Small intestine (tissue), 7 donors: ENCODE results near the gene KBTBD13. TPM values are rescaled to one million over a fixed set of nuclear protein-coding genes. Genes with fewer than 3 reads are reported as not detected.
A peak's percentile ranks its signal among the peaks of the same experiment; 100 is the strongest.
"Not testable (repeated sequence)": the region's sequence is repeated elsewhere in the genome, so short reads cannot be mapped to it uniquely, and the experiment has no call there.

Experiments used
- DNase-seq, 2 donors: peaks; one replicate each; pipeline versions ENCODE4 v3.0.0 to v3.0.0-alpha.2; 2013
- FAIRE-seq: peaks from 2 replicates; lab custom pipeline; 2012; peaks lifted over from hg19 to GRCh38; lab: Jason Lieb, UNC
- H3K27ac ChIP-seq, 3 donors: one replicate each; pipeline ENCODE4 v1.5.1; 2013; ENCODE audit warnings: low read length in 2 of 3, mild to moderate bottlenecking in 2 of 3, control low read depth in 1 of 3, inconsistent platforms in 1 of 3, low read depth in 1 of 3, moderate library complexity in 1 of 3
- H3K27me3 ChIP-seq, 3 donors: one replicate each; pipeline ENCODE4 v1.6.1; 2013; ENCODE audit warnings: low read length in 3 of 3, inconsistent platforms in 1 of 3; ENCODE audit not compliant: control insufficient read depth in 3 of 3, insufficient read depth in 3 of 3
- H3K36me3 ChIP-seq, 3 donors: one replicate each; pipeline ENCODE4 v1.6.1; 2013; ENCODE audit warnings: low read length in 3 of 3, inconsistent platforms in 1 of 3, low read depth in 1 of 3, mild to moderate bottlenecking in 1 of 3, moderate library complexity in 1 of 3; ENCODE audit not compliant: control insufficient read depth in 3 of 3, insufficient read depth in 2 of 3
- H3K4me1 ChIP-seq, 3 donors: one replicate each; pipeline ENCODE4 v1.6.1; 2013; ENCODE audit warnings: low read length in 2 of 3, inconsistent platforms in 1 of 3, low read depth in 1 of 3, mild to moderate bottlenecking in 1 of 3, moderate library complexity in 1 of 3; ENCODE audit not compliant: control insufficient read depth in 3 of 3, insufficient read depth in 2 of 3
- H3K4me3 ChIP-seq, 3 donors: one replicate each; pipeline ENCODE4 v1.5.1; 2013; ENCODE audit warnings: low read length in 3 of 3, control low read depth in 1 of 3, inconsistent platforms in 1 of 3, low read depth in 1 of 3, mild to moderate bottlenecking in 1 of 3, moderate library complexity in 1 of 3
- H3K9me3 ChIP-seq, 2 donors: one replicate each; pipeline ENCODE4 v1.6.1; 2013; ENCODE audit warnings: low read depth in 1 of 2, low read length in 1 of 2; ENCODE audit not compliant: control insufficient read depth in 2 of 2, insufficient read depth in 1 of 2
- WGBS, 3 donors: extraction: QIAGEN DNeasy Blood & Tissue Kit; methylation state at CpG; one replicate each; pipeline ENCODE4 v1.1.7; 2013; 5-methylcytosine and 5-hydroxymethylcytosine counted together
- polyA plus RNA-seq, 4 donors: library from polyadenylated mRNA; stranded (reverse) in 3 of 4; unstranded in 1 of 4; fragments of 200-250 nt in 3 of 4; fragments of 120-200 nt in 1 of 4; gene quantifications; one replicate each; pipeline versions ENCODE4 v1.2.1 to v1.2.3, GENCODE V29; 2013
- donor health status: healthy with polysubstance abuse.
- donor health status: control.
- donor health status: control.
- donor health status: Bipolar disorder and iron deficiency.
- donor health status: healthy.

The KBTBD13 gene
- polyA plus RNA-seq, 4 donors, result 0.03 TPM; not detected in 2

DNA sequence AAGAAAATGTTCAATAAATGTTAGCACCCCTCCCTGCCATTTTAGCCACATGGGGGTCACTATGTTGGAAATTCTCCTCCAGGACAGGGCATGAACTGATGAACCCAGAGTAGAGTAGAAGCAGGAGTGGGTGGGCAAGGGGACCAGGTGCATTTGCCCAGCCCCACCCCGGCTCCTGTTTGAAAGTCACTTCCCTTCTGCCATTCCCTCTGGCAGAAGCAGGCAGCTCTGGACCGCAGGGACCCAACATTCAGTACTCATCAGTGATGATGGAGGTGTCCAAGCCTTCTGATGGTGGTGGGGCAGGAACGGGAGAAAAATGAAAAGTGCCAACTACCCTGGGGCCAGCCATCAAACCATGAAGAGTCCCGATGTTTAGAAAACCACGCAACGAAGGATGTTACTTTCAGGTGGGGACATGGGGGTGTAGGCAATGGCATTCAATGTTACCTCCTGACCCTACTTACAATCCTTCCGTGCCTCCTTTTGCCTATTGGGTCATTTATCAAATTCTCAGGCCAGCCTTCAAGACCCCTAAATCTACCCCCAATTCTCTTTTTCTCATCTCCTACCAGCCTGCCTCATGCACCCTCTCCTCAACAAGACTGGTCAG is 21.2 kb downstream of the KBTBD13 start:
- H3K9me3 ChIP-seq, result no peaks in the 10 kb centered on the region
- FAIRE-seq, result no peak
- H3K4me3 ChIP-seq, result no peak overlapping the region
- no peak overlapping the region for H3K27ac ChIP-seq
- no peak for DNase-seq
- no peaks in the 10 kb centered on the region for H3K27me3 ChIP-seq
- WGBS, 3 donors, result 94 to 97% (median 94%) methylated on average over 7 of the region's 7 CpGs
- peaks cover 0 to 40% (median 9%) of the 10 kb centered on the region in 3 donors for H3K4me1 ChIP-seq
- peaks cover 3 to 66% (median 6%) of the 10 kb centered on the region in 3 donors for H3K36me3 ChIP-seq

DNA sequence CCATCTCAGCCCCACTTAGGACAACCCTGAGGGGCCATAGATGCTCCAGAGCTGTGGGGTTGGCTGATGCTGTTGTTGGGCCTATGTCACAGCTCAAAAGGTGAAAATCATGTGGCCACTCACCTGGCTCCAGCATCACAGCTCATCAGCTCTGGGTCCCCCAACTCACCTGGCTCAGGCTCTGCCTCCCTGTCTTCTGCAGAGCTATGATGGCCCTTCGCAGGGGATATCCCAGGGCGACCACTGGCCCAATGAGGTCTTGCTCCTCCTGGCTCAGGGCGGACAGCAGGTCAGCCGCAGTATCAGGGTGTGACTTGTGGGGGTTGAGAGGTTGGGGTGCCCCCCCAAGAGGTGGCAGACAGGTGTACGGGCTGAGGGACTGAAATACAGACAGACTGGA is 22.8 kb downstream of the KBTBD13 start:
- no peak for DNase-seq
- no peaks in the 10 kb centered on the region for H3K9me3 ChIP-seq
- no peak overlapping the region for H3K4me3 ChIP-seq
- FAIRE-seq, result no peak
- peaks cover 6 to 60% (median 6%) of the 10 kb centered on the region in 3 donors for H3K36me3 ChIP-seq
- H3K27me3 ChIP-seq, result no peaks in the 10 kb centered on the region
- peaks cover 0 to 26% (median 8%) of the 10 kb centered on the region in 3 donors for H3K4me1 ChIP-seq
- 91 to 98% (median 96%) methylated on average over 5 of the region's 5 CpGs for WGBS, 3 donors
- H3K27ac ChIP-seq, result no peak overlapping the region

DNA sequence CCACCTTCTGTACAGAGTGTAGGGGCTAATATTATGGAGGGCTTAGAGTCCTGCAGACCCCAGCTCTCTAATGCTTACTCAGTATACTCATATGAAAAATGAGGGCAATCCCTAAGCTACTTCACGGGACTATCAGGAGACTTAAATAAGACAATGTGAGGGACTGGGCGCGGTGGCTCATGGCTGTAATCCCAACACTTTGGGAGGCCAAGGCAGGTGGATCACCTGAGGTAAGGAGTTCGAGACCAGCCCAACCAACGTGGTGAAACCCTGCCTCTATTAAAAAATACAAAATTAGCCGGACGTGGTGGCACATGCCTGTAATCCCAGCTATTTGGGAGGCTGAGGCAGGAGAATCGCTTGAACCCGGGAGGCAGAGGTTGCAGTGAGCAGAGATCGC is 23.3 kb downstream of the KBTBD13 start:
- DNase-seq, H3K27ac ChIP-seq, FAIRE-seq, H3K27me3 ChIP-seq, H3K4me3 ChIP-seq, H3K9me3 ChIP-seq: not testable (repeated sequence)
- WGBS, 3 donors, result 92 to 96% (median 96%) methylated on average over 10 of the region's 10 CpGs
- peaks cover 6 to 64% (median 6%) of the 10 kb centered on the region in 3 donors for H3K36me3 ChIP-seq
- peaks cover 0 to 21% (median 3%) of the 10 kb centered on the region in 3 donors for H3K4me1 ChIP-seq

DNA sequence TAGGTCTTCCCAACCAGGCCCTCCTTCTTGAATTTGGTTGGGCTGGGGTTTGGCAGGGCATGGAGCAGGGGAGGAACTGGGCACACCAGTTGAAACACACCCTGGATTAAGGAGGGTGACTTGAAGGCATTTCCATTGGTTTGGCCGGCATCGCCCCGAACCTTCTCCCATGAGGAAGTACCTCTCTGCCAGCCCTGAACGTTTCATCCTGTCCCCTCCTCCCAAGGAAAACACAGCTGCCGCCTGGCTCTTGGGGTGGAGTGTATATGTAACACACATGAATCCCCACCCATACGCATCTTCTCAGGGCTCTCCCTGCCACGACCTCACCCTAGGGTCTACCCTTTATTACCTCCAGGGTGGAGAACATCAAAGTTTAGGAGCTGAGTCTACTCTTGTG is 23.9 kb downstream of the KBTBD13 start:
- no peak overlapping the region for H3K4me3 ChIP-seq
- 63 to 75% (median 66%) methylated on average over 7 of the region's 7 CpGs for WGBS, 3 donors

DNA sequence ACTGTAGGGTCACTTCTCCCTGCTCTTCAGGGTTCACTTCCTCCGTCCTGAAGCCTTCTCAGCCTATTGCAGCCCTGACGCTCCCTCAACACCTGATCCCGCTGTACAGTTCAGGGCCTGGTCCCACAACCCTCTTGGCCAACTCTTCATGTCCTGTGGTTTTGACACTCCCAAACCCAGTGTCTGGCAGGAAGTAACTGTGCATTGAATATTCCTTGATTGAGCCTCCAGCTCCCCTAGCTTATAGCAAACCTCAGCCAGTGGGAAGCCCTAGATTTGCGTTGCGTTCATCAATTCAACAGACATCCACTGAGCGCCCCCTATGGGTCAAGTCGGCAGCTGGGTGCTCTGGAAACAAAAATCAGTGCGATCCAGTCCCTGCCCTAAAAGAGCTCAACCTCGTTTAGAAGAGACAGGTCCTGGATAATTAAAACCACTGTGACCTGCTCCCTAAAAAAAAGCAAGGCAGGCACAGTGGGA is 24.9 kb downstream of the KBTBD13 start:
- Histone ChIP-seq H3K27ac (peak overlapping the region in 1 of 3 donors; percentile 8), H3K36me3 (peaks cover 6 to 65% (median 6%) of the 10 kb centered on the region in 3 donors), H3K4me1 (peaks cover 0 to 5% (median 0%) of the 10 kb centered on the region in 3 donors), H3K9me3 (no peaks in the 10 kb centered on the region), H3K4me3 (no peak overlapping the region), H3K27me3 (no peaks in the 10 kb centered on the region)
- peak; percentile 82 to 84 for DNase-seq
- no peak for FAIRE-seq
- 35 to 38% (median 36%) methylated on average over 8 to 9 of the region's 9 CpGs for WGBS, 3 donors

More for the DNA sequence above, 23.9 kb downstream of the KBTBD13 start:
- Histone ChIP-seq H3K27me3 (no peaks in the 10 kb centered on the region), H3K9me3 (no peaks in the 10 kb centered on the region), H3K36me3 (peaks cover 6 to 64% (median 6%) of the 10 kb centered on the region in 3 donors), H3K27ac (no peak overlapping the region), H3K4me1 (peaks cover 0 to 15% (median 3%) of the 10 kb centered on the region in 3 donors)
- no peak for FAIRE-seq
- DNase-seq, result peak in 1 of 2 donors; percentile 37

DNA sequence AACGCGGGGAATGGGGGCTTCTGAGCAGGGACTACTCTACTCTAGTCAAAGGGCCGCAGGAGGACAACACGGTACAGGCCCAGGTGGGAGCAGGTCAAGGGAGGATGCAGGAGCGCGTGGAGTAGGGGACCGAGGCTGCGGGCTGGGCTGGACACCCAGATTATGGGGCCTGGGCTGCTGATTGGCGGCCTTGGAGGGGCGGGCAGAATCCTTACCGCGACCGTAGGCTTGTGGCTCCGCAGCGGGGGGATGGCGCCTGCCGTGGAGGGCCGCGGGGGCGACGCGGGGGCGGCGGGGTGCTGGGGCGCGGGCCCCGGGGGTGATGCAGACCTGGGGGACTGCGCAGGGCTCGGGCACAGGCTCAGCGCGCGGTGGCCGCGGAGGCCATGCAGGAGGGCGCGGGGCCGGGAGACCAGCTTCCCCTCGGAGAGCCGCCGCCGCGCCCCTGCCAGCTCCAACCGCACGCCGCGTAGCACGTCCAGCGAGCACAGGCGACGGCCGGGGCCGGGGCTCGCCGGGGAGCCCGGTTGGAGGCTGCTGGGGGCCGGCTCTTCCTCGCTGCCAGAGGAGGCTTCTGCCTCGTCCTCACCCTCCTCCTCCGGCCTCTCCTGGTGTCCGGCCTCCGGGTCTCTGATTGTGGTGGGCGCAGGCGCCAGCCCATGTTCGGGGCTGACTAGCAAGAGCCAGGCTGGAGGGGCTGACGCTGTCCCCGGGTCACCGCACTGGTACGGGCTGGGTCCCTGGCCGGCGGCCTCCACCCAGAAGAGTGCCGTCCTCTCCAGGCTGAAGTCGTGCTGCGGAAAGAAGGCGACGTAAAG is 25.6 kb downstream of the KBTBD13 start:
- WGBS, 3 donors, result 79 to 91% (median 82%) methylated on average over 58 to 75 of the region's 75 CpGs
- Histone ChIP-seq H3K4me3 (no peak overlapping the region), H3K27ac (no peak overlapping the region), H3K4me1 (peaks cover 0 to 3% (median 0%) of the 10 kb centered on the region in 3 donors), H3K9me3 (no peaks in the 10 kb centered on the region), H3K36me3 (peaks cover 6 to 63% (median 6%) of the 10 kb centered on the region in 3 donors), H3K27me3 (no peaks in the 10 kb centered on the region)
- no peak for DNase-seq
- no peak for FAIRE-seq

DNA sequence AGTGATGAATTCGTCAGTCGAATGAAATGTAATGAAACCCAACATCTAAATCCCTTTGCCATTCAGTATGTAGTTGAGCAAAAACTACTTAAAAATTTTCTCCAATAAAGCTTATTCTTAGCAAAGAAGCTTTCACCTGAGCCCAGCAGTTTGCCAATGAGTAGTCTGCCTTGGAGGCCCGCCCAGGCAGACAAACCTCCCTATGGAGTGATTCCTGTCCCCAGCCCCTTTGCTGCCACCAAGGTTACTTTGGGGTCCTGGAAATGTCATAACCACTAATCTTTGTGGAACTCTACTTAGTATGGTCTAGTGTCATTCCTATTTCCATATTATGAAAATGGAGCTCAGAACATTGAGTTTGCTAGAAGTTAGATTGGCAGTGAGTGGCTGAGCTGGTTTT is 26.4 kb downstream of the KBTBD13 start:
- H3K27me3 ChIP-seq, result no peaks in the 10 kb centered on the region
- no peak overlapping the region for H3K4me3 ChIP-seq
- 95 to 99% (median 99%) methylated on average over 3 of the region's 3 CpGs for WGBS, 3 donors
- no peaks in the 10 kb centered on the region for H3K9me3 ChIP-seq
- H3K4me1 ChIP-seq, result peaks cover 0 to 3% (median 0%) of the 10 kb centered on the region in 3 donors
- FAIRE-seq (no peak), DNase-seq (no peak)
- H3K36me3 ChIP-seq, result peaks cover 6 to 59% (median 6%) of the 10 kb centered on the region in 3 donors
- H3K27ac ChIP-seq, result no peak overlapping the region

DNA sequence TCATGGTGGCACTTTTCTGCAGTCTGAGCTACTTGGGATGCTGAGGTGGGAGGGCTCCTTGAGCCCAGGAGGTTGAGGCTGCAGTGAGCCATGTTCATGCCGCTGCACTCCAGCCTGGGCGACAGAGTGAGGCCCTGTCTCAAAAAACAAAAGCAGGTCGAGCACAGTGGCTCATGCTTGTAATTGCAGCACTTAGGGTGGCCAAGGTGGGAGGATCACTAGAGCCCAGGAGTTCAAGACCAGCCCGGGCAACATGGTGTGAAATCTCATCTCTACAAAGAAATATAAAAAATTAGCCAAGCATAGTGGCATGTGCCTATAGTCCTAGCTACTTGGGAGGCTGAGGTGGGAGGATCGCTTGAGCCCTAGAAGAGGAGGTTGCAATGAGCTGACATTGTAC is 28.5 kb downstream of the KBTBD13 start:
- Histone ChIP-seq H3K27ac (no peak overlapping the region), H3K4me1 (peaks cover 0 to 3% (median 0%) of the 10 kb centered on the region in 3 donors), H3K36me3 (peaks cover 0 to 45% (median 2%) of the 10 kb centered on the region in 3 donors), H3K27me3 (no peaks in the 10 kb centered on the region), H3K9me3 (no peaks in the 10 kb centered on the region), H3K4me3 (no peak overlapping the region)
- DNase-seq (no peak), FAIRE-seq (no peak)
- 88 to 92% (median 90%) methylated on average over 5 of the region's 5 CpGs for WGBS, 3 donors
